ENCODE data around the gene MT1M.

DNA sequence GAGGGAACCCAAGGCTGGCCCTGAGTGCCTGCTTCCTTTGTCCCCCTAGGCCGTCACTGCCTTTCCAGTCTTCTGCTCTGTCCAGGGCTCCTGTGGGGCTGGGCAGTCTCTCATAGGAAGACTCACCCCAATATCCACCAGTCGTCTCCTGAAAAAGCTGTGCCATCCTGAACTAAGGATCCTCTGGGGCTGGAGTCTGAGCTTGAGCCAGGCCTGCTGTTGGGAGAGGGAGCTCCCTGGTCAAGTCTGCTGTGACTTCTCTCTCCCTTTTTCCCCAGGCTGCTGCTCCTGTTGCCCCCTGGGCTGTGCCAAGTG lies 38.1 kb downstream of the MT1M start:
- TF ChIP-seq, protein P1, sequence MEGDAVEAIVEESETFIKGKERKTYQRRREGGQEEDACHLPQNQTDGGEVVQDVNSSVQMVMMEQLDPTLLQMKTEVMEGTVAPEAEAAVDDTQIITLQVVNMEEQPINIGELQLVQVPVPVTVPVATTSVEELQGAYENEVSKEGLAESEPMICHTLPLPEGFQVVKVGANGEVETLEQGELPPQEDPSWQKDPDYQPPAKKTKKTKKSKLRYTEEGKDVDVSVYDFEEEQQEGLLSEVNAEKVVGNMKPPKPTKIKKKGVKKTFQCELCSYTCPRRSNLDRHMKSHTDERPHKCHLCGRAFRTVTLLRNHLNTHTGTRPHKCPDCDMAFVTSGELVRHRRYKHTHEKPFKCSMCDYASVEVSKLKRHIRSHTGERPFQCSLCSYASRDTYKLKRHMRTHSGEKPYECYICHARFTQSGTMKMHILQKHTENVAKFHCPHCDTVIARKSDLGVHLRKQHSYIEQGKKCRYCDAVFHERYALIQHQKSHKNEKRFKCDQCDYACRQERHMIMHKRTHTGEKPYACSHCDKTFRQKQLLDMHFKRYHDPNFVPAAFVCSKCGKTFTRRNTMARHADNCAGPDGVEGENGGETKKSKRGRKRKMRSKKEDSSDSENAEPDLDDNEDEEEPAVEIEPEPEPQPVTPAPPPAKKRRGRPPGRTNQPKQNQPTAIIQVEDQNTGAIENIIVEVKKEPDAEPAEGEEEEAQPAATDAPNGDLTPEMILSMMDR (IDR thresholded peaks at IDR 0.05): no peak
- TF ChIP-seq POLR2A (IDR thresholded peaks at IDR 0.05; ENCODE audit: low read depth) (no peak), POLR2AphosphoS5 (IDR thresholded peaks at IDR 0.05) (no peak)

Data from esophagus muscularis mucosa (tissue), 3 donors.